GM21717 (cell line): ENCODE results near the gene AKR1C8.
"Not testable (repeated sequence)": the region's sequence is repeated elsewhere in the genome, so short reads cannot be mapped to it uniquely, and the experiment has no call there.

Experiments
- ATAC-seq: cut with Tn5 transposase; IDR thresholded peaks from one replicate; pipeline ENCODE4 v1.9.1; 2021; ENCODE audit warnings: mild to moderate bottlenecking, moderate library complexity; ENCODE audit not compliant: unreplicated experiment

AKR1C8 gene

DNA sequence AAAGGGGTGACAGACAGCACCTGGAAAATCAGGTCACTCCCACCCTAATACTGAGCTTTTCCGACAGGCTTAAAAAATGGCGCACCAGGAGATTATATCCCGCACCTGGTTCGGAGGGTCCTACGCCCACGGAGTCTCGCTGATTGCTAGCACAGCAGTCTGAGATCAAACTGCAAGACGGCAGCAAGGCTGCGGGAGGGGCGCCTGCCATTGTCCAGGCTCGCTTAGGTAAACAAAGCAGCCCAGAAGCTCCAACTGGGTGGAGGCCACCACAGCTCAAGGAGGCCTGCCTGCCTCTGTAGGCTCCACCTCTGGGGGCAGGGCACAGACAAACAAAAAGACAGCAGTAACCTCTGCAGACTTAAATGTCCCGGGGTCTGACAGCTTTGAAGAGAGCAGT lies 75.1 kb downstream of the AKR1C8 start:
- not testable (repeated sequence) for ATAC-seq

DNA sequence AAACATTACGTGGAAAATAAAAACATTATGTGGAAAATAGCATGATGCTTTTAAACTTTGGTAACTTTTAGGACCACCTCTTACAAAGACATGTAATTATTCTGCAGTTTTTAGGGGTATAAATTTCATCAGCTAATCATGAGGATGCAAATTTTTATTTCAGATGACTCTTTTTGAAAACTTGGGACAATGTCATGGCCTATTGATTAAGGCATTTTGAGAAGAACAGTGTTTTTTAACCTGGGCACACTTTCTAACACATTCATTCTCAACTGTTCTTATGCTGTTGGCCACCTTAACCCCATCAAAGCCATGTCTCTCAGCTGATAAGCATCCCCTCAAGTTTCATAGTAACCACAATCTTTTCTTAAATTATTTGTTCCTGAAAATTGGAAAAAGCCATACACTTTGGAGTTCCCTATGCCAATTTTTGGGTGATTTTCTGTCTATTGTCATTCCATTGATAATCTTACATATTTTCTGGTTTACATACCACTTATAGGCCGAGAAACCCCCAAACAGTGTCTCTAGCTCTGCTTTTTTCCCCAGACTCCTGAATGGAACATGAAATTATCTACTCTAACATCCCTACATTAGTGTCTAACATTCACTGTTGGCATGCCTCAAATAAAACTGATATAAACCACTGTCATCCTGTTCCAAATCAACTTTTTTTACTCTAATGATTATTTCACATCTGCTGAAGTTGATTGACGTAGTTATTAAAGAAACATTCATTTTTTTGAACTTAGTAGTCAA lies 76.1 kb downstream of the AKR1C8 start:
- ATAC-seq, result no peak

DNA sequence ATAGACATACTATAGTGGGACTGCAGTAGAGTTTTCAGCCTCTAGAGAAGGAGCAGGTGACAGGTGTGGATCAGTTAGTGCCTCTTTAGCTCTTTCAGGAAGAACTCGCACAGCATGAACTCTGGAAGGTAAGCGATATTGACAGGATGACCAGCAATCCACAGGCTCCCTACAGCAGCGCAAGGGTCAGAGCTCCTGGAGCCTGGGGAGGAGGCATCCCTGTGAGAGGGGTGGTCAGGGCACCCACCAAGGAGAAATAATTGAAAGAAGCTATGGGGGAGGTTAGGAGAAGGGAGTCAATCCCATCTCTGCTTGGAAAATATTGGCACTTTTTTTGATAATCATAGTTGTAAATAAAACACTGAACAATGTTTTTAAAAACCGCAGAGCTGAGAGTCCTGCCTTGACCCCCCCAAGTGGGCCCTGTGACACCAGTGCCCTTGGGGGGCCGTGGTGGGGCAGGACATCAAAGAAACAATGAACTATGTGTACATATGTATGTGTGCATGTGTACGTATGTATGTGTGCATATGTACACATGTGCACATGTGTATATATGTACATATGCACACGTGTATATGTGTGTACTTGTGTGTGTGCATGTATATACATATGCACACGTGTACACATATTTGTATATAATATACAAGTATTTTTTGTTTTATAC lies 77.0 kb downstream of the AKR1C8 start:
- no peak for ATAC-seq

GRCh38 chr10:5106553-5106952 lies 78.4 kb downstream of the AKR1C8 start:
- no peak for ATAC-seq

GRCh38 chr10:5105626-5106025 lies 79.3 kb downstream of the AKR1C8 start:
- ATAC-seq, result no peak
